Vagina (tissue), 2 donors: ENCODE data around the gene TMED9. TPM values are rescaled to one million over a fixed set of nuclear protein-coding genes. Genes with fewer than 3 reads are reported as not detected.

Experiments
- DNase-seq, 2 donors: peaks; one replicate each; pipeline ENCODE4 v3.0.0-alpha.2; 2017; ENCODE audit errors: extremely low spot score in 2 of 2
- H3K27ac ChIP-seq: fragments of 200-600 bp; sonication (generic); one replicate; pipeline ENCODE4 v1.5.1; 2019
- H3K27me3 ChIP-seq: fragments of 200-600 bp; sonication (generic); one replicate; pipeline ENCODE4 v1.5.1; 2019
- H3K36me3 ChIP-seq, 2 donors: fragments of 200-600 bp; sonication (generic); one replicate each; pipeline ENCODE4 v1.5.1; 2017 to 2019
- H3K4me1 ChIP-seq: fragments of 200-600 bp; sonication (generic); one replicate; pipeline ENCODE4 v1.5.1; 2019
- H3K4me3 ChIP-seq, 2 donors: fragments of 200-600 bp; sonication (generic); 1 replicate in 1 of 2; 2 replicates in 1 of 2; pipeline ENCODE4 v1.5.1; 2016 to 2019
- H3K9me3 ChIP-seq: fragments of 200-600 bp; sonication (generic); one replicate; pipeline ENCODE4 v1.5.1; 2019
- POLR2A ChIP-seq, 2 donors: fragments of 450-650 bp; IDR thresholded peaks; one replicate each; pipeline ENCODE4 v1.6.1; 2017; ENCODE audit warnings: antibody characterized with exemption in 2 of 2, mild to moderate bottlenecking in 2 of 2, moderate library complexity in 2 of 2
- POLR2AphosphoS5 ChIP-seq, 2 donors: sonication (generic); formaldehyde crosslinking; IDR thresholded peaks; one replicate each; pipeline ENCODE4 v1.9.0; 2017; ENCODE audit warnings: antibody characterized with exemption in 2 of 2, mild to moderate bottlenecking in 2 of 2, low read depth in 1 of 2; ENCODE audit not compliant: insufficient read depth in 1 of 2
- intact Hi-C: fragments of 100-400 bp; cut with DNase I; formaldehyde crosslinking; loops from one replicate; pipeline ENCODE4 v1.15.1; 2023
- total RNA-seq: library from RNA; depleted of rRNA; stranded (reverse); fragments of >200 nt; gene quantifications from one replicate; pipeline ENCODE4 v1.2.3, GENCODE V29; 2016
- TF ChIP-seq, protein P1 (sequence below), 3 experiments: fragments of 450-650 bp in 2 of 3; fragments of 200-600 bp in 1 of 3; sonication (generic) in 1 of 3; IDR thresholded peaks; one replicate each; pipeline ENCODE4 v1.5.1; 2017 to 2019; ENCODE audit warnings: antibody characterized with exemption in 3 of 3, mild to moderate bottlenecking in 2 of 3, moderate library complexity in 2 of 3

Gene TMED9
- total RNA-seq, 1 donor from 2014 or later: 83.7 TPM

DNA sequence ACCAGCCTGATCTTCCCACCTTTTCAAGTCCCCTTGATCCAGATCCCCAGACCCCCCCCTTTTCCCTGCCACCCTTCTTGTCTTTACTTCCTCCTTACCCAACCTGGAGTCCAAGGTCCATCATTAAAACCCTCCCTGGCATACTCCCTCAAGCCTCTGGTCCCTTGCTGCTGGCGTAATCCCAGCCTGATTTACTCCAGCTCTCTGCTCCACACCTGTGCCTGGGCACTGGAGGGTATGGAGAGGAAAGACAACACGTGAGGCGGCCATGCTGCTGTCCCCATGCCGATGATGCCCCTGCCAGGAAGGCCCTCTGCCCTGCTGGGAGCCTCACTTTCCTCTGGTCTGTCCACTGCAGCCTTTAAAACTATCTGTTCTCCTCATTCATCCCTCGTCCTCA, 13.1 kb downstream of the TMED9 start:
- DNase-seq: no peak
- peaks cover 44% of the 10 kb centered on the region for H3K4me1 ChIP-seq
- intact Hi-C loops: no loop called here

DNA sequence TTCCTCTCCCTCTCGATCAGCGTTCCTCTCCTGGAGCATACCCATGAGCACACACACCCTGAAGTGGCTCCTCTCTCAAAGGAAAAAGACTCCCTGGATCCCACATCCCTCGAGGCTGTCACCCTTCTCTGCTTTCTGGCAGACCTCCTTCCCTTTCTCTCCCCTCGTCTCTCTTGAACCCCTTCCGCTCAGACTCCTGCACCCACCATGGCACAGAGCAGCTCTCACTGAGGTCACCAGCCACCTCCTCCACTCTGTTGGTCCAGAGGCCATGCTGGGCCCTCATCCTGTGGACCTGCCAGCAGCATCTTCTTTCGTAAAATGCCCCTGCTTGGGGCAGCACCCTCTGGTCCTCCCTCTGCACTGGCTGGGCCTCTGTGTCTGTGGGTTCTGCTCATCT, 13.7 kb downstream of the TMED9 start:
- no peak overlapping the region for H3K27ac ChIP-seq
- peaks cover 41% of the 10 kb centered on the region for H3K4me1 ChIP-seq
- TF ChIP-seq POLR2A (IDR thresholded peaks at IDR 0.05): no peak
- TF ChIP-seq POLR2AphosphoS5 (IDR thresholded peaks at IDR 0.05; ENCODE audit: insufficient read depth in 1 of 2, low read depth in 1 of 2): no peak
- TF ChIP-seq, protein P1, sequence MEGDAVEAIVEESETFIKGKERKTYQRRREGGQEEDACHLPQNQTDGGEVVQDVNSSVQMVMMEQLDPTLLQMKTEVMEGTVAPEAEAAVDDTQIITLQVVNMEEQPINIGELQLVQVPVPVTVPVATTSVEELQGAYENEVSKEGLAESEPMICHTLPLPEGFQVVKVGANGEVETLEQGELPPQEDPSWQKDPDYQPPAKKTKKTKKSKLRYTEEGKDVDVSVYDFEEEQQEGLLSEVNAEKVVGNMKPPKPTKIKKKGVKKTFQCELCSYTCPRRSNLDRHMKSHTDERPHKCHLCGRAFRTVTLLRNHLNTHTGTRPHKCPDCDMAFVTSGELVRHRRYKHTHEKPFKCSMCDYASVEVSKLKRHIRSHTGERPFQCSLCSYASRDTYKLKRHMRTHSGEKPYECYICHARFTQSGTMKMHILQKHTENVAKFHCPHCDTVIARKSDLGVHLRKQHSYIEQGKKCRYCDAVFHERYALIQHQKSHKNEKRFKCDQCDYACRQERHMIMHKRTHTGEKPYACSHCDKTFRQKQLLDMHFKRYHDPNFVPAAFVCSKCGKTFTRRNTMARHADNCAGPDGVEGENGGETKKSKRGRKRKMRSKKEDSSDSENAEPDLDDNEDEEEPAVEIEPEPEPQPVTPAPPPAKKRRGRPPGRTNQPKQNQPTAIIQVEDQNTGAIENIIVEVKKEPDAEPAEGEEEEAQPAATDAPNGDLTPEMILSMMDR (IDR thresholded peaks at IDR 0.05): no peak
- H3K36me3 ChIP-seq: no peaks in the 10 kb centered on the region
- DNase-seq: no peak
- no peaks in the 10 kb centered on the region for H3K27me3 ChIP-seq
- intact Hi-C loops: no loop called here
- no peaks in the 10 kb centered on the region for H3K9me3 ChIP-seq
- no peak overlapping the region for H3K4me3 ChIP-seq

More for the DNA sequence above, 13.1 kb downstream of the TMED9 start:
- Histone ChIP-seq H3K9me3 (no peaks in the 10 kb centered on the region), H3K27me3 (no peaks in the 10 kb centered on the region), H3K4me3 (no peak overlapping the region), H3K27ac (no peak overlapping the region), H3K36me3 (no peaks in the 10 kb centered on the region)
- TF ChIP-seq POLR2AphosphoS5 (IDR thresholded peaks at IDR 0.05; ENCODE audit: insufficient read depth in 1 of 2, low read depth in 1 of 2): no peak
- no peak for TF ChIP-seq POLR2A (IDR thresholded peaks at IDR 0.05)
- TF ChIP-seq, protein P1 (IDR thresholded peaks at IDR 0.05): no peak

DNA sequence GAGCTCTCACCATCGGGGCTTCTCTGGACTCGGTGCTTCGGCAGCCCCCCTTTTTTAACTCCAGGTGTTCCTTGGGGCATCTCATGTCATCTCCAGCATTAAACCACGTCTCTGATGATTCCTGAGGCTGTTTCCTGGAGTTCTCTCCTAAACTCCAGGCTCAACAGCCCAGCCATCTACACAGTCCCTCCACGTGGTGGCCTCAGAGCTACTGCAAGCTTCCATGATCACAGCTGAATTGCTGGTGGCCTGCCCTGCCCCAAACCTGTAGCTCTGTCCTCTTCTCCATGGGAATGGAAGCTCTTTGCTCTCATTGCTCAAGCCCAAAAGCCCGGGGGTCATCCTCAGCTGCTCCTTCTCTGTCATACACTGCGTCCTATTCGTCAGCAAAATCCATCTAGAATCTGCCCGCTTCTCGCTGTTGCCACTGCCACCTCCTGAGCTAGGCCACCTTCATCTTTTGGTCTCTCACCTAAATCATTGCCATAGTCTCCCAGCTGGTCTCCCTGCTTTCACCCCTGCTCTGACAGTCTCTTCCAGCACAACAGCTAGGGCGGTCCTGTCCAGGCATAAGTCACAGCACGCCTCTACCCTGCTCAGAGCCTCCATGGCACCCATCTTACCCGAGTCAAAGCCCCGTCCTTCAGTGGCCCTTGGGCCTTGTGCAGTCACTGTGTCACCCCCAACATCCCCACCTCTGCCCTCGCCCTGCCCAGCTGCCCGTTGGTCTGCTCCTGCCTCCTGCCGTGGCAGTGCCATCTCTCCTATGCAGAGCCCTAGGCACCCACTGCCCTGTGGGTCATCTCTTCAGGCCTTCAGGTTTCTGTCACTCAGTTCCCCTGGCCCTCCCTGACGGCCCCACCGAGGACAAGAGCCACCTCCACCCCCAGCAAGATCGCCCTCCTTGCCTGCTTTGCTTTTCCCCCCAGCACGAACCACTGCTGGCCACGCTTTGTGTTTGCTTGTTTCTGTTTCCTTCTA, 14.4 kb downstream of the TMED9 start:
- Histone ChIP-seq H3K4me1 (peaks cover 34% of the 10 kb centered on the region), H3K36me3 (no peaks in the 10 kb centered on the region), H3K27me3 (no peaks in the 10 kb centered on the region), H3K9me3 (no peaks in the 10 kb centered on the region), H3K4me3 (no peak overlapping the region), H3K27ac (no peak overlapping the region)
- intact Hi-C loops: no loop called here
- DNase-seq: no peak
- TF ChIP-seq POLR2A (IDR thresholded peaks at IDR 0.05) (no peak), POLR2AphosphoS5 (IDR thresholded peaks at IDR 0.05; ENCODE audit: insufficient read depth in 1 of 2, low read depth in 1 of 2) (no peak)
- TF ChIP-seq, protein P1 (IDR thresholded peaks at IDR 0.05): no peak

DNA sequence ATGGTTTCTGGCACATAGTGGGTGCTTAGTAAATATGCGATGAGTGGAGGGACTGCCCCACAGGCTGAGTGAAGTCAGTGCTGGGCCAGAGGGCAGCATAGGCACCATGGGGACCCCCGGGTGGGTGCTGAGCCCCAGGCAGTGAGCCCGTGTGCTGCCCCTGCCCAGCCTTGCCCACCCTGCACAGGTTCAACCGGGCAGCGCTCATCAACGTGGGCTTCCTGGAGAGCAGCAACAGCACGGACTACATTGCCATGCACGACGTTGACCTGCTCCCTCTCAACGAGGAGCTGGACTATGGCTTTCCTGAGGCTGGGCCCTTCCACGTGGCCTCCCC, 15.1 kb downstream of the TMED9 start:
- no peak overlapping the region for H3K27ac ChIP-seq
- no peak for TF ChIP-seq POLR2A (IDR thresholded peaks at IDR 0.05)
- TF ChIP-seq POLR2AphosphoS5 (IDR thresholded peaks at IDR 0.05; ENCODE audit: insufficient read depth in 1 of 2, low read depth in 1 of 2): no peak
- TF ChIP-seq, protein P1 (IDR thresholded peaks at IDR 0.05): no peak

More for the DNA sequence above, 15.1 kb downstream of the TMED9 start:
- Histone ChIP-seq H3K4me1 (peaks cover 27% of the 10 kb centered on the region), H3K27me3 (no peaks in the 10 kb centered on the region), H3K9me3 (no peaks in the 10 kb centered on the region), H3K36me3 (no peaks in the 10 kb centered on the region), H3K4me3 (no peak overlapping the region)
- no peak for DNase-seq
- intact Hi-C loops: no loop called here
